ENCODE results near the gene SERTAD4.

DNA sequence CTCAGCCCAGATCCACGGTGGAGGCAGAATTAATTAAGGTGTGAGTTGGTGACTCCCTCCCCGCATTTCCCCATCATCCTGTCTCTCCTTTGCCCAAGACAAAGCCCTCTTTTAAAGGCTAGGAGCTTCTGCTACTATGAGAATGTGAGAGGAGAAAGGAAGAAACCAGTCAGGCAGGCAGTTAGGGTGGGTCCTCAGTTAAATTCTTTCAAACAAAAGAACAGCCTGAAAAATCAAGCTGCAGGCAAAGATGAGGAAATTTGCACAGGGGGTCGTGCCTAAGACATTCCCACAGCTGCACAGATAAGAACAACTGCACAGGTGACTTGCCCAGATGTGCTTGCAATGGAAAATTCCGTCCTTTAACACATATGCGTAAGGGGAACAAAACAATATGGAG lies 47.6 kb downstream of the SERTAD4 start:
- no peak for TF ChIP-seq ZNF384 (IDR thresholded peaks at IDR 0.05; ENCODE audit: borderline replicate concordance, low read depth, low read length)
- TF ChIP-seq, protein P1, sequence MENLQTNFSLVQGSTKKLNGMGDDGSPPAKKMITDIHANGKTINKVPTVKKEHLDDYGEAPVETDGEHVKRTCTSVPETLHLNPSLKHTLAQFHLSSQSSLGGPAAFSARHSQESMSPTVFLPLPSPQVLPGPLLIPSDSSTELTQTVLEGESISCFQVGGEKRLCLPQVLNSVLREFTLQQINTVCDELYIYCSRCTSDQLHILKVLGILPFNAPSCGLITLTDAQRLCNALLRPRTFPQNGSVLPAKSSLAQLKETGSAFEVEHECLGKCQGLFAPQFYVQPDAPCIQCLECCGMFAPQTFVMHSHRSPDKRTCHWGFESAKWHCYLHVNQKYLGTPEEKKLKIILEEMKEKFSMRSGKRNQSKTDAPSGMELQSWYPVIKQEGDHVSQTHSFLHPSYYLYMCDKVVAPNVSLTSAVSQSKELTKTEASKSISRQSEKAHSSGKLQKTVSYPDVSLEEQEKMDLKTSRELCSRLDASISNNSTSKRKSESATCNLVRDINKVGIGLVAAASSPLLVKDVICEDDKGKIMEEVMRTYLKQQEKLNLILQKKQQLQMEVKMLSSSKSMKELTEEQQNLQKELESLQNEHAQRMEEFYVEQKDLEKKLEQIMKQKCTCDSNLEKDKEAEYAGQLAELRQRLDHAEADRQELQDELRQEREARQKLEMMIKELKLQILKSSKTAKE (IDR thresholded peaks at IDR 0.05; ENCODE audit: low read depth, poor library complexity, severe bottlenecking): no peak
- TF ChIP-seq POLR2A (IDR thresholded peaks at IDR 0.05; ENCODE audit: low read depth, low read length): no peak
- no peak for TF ChIP-seq POLR2AphosphoS5 (IDR thresholded peaks at IDR 0.05; ENCODE audit: low read length)
- TF ChIP-seq, protein P2, sequence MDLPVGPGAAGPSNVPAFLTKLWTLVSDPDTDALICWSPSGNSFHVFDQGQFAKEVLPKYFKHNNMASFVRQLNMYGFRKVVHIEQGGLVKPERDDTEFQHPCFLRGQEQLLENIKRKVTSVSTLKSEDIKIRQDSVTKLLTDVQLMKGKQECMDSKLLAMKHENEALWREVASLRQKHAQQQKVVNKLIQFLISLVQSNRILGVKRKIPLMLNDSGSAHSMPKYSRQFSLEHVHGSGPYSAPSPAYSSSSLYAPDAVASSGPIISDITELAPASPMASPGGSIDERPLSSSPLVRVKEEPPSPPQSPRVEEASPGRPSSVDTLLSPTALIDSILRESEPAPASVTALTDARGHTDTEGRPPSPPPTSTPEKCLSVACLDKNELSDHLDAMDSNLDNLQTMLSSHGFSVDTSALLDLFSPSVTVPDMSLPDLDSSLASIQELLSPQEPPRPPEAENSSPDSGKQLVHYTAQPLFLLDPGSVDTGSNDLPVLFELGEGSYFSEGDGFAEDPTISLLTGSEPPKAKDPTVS (IDR thresholded peaks at IDR 0.05; ENCODE audit: low read depth, low read length): no peak
- TF ChIP-seq, protein P3, sequence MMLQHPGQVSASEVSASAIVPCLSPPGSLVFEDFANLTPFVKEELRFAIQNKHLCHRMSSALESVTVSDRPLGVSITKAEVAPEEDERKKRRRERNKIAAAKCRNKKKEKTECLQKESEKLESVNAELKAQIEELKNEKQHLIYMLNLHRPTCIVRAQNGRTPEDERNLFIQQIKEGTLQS (IDR thresholded peaks at IDR 0.05; ENCODE audit: borderline replicate concordance, extremely low read depth, low read depth, low read length): no peak
- TF ChIP-seq SPI1 (IDR thresholded peaks at IDR 0.05; ENCODE audit: borderline replicate concordance, insufficient read depth, low read depth, low read length): no peak
- no peak for TF ChIP-seq STAT1 (conservative IDR thresholded peaks at IDR 0.05)
- no peak for TF ChIP-seq JUND (IDR thresholded peaks at IDR 0.05; ENCODE audit: low read depth, low read length)
- TF ChIP-seq, protein P4, sequence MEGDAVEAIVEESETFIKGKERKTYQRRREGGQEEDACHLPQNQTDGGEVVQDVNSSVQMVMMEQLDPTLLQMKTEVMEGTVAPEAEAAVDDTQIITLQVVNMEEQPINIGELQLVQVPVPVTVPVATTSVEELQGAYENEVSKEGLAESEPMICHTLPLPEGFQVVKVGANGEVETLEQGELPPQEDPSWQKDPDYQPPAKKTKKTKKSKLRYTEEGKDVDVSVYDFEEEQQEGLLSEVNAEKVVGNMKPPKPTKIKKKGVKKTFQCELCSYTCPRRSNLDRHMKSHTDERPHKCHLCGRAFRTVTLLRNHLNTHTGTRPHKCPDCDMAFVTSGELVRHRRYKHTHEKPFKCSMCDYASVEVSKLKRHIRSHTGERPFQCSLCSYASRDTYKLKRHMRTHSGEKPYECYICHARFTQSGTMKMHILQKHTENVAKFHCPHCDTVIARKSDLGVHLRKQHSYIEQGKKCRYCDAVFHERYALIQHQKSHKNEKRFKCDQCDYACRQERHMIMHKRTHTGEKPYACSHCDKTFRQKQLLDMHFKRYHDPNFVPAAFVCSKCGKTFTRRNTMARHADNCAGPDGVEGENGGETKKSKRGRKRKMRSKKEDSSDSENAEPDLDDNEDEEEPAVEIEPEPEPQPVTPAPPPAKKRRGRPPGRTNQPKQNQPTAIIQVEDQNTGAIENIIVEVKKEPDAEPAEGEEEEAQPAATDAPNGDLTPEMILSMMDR (IDR thresholded peaks at IDR 0.05 in 2 of 3, conservative IDR thresholded peaks at IDR 0.05 in 1 of 3; ENCODE audit: control insufficient read depth in 2 of 3, extremely low read depth in 1 of 3, insufficient read depth in 1 of 3, low read depth in 3 of 3, low read length in 3 of 3): no peak
- TF ChIP-seq BHLHE40 (IDR thresholded peaks at IDR 0.05; ENCODE audit: borderline replicate concordance in 1 of 2, low read depth in 2 of 2, low read length in 1 of 2): no peak
- TF ChIP-seq, protein P5, sequence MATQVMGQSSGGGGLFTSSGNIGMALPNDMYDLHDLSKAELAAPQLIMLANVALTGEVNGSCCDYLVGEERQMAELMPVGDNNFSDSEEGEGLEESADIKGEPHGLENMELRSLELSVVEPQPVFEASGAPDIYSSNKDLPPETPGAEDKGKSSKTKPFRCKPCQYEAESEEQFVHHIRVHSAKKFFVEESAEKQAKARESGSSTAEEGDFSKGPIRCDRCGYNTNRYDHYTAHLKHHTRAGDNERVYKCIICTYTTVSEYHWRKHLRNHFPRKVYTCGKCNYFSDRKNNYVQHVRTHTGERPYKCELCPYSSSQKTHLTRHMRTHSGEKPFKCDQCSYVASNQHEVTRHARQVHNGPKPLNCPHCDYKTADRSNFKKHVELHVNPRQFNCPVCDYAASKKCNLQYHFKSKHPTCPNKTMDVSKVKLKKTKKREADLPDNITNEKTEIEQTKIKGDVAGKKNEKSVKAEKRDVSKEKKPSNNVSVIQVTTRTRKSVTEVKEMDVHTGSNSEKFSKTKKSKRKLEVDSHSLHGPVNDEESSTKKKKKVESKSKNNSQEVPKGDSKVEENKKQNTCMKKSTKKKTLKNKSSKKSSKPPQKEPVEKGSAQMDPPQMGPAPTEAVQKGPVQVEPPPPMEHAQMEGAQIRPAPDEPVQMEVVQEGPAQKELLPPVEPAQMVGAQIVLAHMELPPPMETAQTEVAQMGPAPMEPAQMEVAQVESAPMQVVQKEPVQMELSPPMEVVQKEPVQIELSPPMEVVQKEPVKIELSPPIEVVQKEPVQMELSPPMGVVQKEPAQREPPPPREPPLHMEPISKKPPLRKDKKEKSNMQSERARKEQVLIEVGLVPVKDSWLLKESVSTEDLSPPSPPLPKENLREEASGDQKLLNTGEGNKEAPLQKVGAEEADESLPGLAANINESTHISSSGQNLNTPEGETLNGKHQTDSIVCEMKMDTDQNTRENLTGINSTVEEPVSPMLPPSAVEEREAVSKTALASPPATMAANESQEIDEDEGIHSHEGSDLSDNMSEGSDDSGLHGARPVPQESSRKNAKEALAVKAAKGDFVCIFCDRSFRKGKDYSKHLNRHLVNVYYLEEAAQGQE (IDR thresholded peaks at IDR 0.05; ENCODE audit: low read depth, low read length): no peak
- no peak for TF ChIP-seq RAD51 (IDR thresholded peaks at IDR 0.05)
